Measurements from ENCODE around the gene MBOAT7.

- TF ChIP-seq, protein P1, sequence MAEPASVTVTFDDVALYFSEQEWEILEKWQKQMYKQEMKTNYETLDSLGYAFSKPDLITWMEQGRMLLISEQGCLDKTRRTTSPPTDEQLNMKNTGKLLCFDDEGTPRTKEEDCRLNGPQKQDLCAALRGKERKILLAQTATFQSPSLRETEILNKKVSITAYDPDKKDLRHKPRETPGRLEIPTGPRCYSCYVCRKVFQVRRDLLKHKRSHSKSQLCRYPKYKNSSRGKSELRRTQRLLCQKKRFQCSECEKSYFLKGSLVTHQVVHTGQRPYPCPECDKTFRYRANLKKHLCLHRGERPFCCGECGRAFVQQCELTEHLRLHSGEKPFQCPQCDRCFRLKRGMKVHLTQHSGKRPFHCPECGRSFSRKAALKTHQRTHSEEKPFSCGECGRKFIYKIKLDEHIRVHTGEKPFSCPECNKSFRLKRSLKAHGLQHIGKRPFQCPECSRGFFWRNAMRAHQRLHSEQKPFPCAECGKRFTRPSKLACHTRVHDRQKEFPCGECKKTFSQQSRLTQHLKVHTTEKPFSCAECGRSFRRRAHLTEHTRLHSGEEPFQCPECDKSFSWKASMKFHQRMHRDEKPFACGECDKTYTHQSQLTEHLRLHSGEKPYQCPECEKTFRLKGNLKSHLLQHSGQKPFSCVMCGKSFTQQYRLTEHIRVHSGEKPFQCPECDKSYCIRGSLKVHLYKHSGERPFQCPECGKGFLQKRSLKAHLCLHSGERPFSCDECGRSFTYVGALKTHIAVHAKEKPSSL (CRISPR knock-in tag; conservative IDR thresholded peaks at IDR 0.05), result peak; percentile 92
- TF ChIP-seq, protein P2, sequence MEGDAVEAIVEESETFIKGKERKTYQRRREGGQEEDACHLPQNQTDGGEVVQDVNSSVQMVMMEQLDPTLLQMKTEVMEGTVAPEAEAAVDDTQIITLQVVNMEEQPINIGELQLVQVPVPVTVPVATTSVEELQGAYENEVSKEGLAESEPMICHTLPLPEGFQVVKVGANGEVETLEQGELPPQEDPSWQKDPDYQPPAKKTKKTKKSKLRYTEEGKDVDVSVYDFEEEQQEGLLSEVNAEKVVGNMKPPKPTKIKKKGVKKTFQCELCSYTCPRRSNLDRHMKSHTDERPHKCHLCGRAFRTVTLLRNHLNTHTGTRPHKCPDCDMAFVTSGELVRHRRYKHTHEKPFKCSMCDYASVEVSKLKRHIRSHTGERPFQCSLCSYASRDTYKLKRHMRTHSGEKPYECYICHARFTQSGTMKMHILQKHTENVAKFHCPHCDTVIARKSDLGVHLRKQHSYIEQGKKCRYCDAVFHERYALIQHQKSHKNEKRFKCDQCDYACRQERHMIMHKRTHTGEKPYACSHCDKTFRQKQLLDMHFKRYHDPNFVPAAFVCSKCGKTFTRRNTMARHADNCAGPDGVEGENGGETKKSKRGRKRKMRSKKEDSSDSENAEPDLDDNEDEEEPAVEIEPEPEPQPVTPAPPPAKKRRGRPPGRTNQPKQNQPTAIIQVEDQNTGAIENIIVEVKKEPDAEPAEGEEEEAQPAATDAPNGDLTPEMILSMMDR (IDR thresholded peaks at IDR 0.05), result no peak
- TF ChIP-seq ZNF232 (CRISPR knock-in tag; IDR thresholded peaks at IDR 0.05) (no peak), USF1 (CRISPR knock-in tag; IDR thresholded peaks at IDR 0.05) (no peak), MYBL2 (CRISPR knock-in tag; IDR thresholded peaks at IDR 0.05) (no peak), IRF2 (CRISPR knock-in tag; IDR thresholded peaks at IDR 0.05; ENCODE audit: borderline replicate concordance, low read depth) (no peak), NR3C1 (CRISPR knock-in tag; conservative IDR thresholded peaks at IDR 0.05; ENCODE audit: low read depth) (no peak), E2F4 (CRISPR knock-in tag; IDR thresholded peaks at IDR 0.05; ENCODE audit: borderline replicate concordance, low read depth) (no peak), ZNF263 (CRISPR knock-in tag; IDR thresholded peaks at IDR 0.05; ENCODE audit: low read depth) (no peak), ESRRA (CRISPR knock-in tag; IDR thresholded peaks at IDR 0.05; ENCODE audit: borderline replicate concordance) (0 out of 2 replicates have a peak, but pooled peaks have one; percentile 26), NR2C2 (CRISPR knock-in tag; IDR thresholded peaks at IDR 0.05) (no peak; the same call in 1 of the 2 replicates), ZNF423 (CRISPR knock-in tag; IDR thresholded peaks at IDR 0.05) (no peak), FOXK1 (CRISPR knock-in tag; IDR thresholded peaks at IDR 0.05) (no peak)
Observed at GRCh38 chr19:54207983-54208783, 18.8 kb upstream of the MBOAT7 start.

All from WTC11 (cell line).